HepG2 (cell line): ENCODE data around the gene CNTD1. TPM values are rescaled to one million over a fixed set of nuclear protein-coding genes. Genes with fewer than 3 reads are reported as not detected.

Experiments used
- FIP1L1 ChIP-seq: fragments of 200-400 bp; formaldehyde crosslinking; IDR thresholded peaks from 2 replicates; pipeline ENCODE4 v1.6.1; 2018; ENCODE audit warnings: low read depth, mild to moderate bottlenecking, low read length, moderate library complexity, borderline replicate concordance; ENCODE audit not compliant: insufficient read depth
- IRF2 ChIP-seq: IDR thresholded peaks from 2 replicates; pipeline ENCODE4 v1.6.1; 2018; ENCODE audit warnings: missing genetic modification reagents, missing compliant biosample characterization
- KLF12 ChIP-seq: sonication (generic); formaldehyde crosslinking; IDR thresholded peaks from 2 replicates; pipeline ENCODE4 v1.4.0; 2020; ENCODE audit warnings: missing genetic modification reagents, borderline replicate concordance
- MTF1 ChIP-seq: sonication (generic); formaldehyde crosslinking; IDR thresholded peaks from 2 replicates; pipeline ENCODE4 v1.5.0; 2020; ENCODE audit warnings: missing genetic modification reagents
- NONO ChIP-seq, 2 experiments: fragments of 450-650 bp in 1 of 2; sonication (generic) in 1 of 2; formaldehyde crosslinking in 1 of 2; IDR thresholded peaks in 1 of 2; conservative IDR thresholded peaks in 1 of 2; 2 replicates each; pipeline versions ENCODE4 v1.6.1 to v1.8.0; 2017 to 2022; ENCODE audit warnings: mild to moderate bottlenecking in 1 of 2, missing genetic modification reagents in 1 of 2, moderate library complexity in 1 of 2
- POLR2AphosphoS5 ChIP-seq: IDR thresholded peaks from 2 replicates; pipeline ENCODE4 v1.6.1; 2012; ENCODE audit warnings: low read depth, low read length
- RARA ChIP-seq: IDR thresholded peaks from 2 replicates; pipeline ENCODE4 v1.6.1; 2016; ENCODE audit warnings: missing genetic modification reagents, missing compliant biosample characterization
- RORA ChIP-seq: sonication (generic); formaldehyde crosslinking; IDR thresholded peaks from 2 replicates; pipeline ENCODE4 v1.5.0; 2020; ENCODE audit warnings: mild to moderate bottlenecking, missing genetic modification reagents, moderate library complexity
- ZBTB42 ChIP-seq: sonication (generic); formaldehyde crosslinking; IDR thresholded peaks from 2 replicates; pipeline ENCODE4 v1.5.0; 2020; ENCODE audit warnings: mild to moderate bottlenecking, missing genetic modification reagents
- ZNF484 ChIP-seq: sonication (generic); formaldehyde crosslinking; IDR thresholded peaks from 2 replicates; pipeline ENCODE4 v1.5.1; 2020; ENCODE audit warnings: mild to moderate bottlenecking, low read depth, missing genetic modification reagents, borderline replicate concordance
- polyA plus RNA-seq, 8 experiments: library from polyadenylated mRNA; depleted of rRNA in 3 of 8; stranded (reverse) in 7 of 8; unstranded in 1 of 8; fragments of >200 nt; fragmentation: Illumina TruSeq in 4 of 8; extraction: Trizol in 4 of 8; gene quantifications; 2 replicates each; pipeline versions ENCODE4 v1.2.1 to v1.2.3, GENCODE V29; 2011 to 2016; ENCODE audit warnings: low read depth in 4 of 8, missing spikeins in 1 of 8, mixed read lengths in 1 of 8; ENCODE audit not compliant: insufficient read depth in 1 of 8
- total RNA-seq, 5 experiments: library from RNA; depleted of rRNA; stranded (reverse); fragments of >200 nt; fragmentation: Illumina TruSeq; extraction: Trizol; gene quantifications; 2 replicates each; pipeline ENCODE4 v1.2.3, GENCODE V29; 2016; ENCODE audit warnings: low read depth in 1 of 5
- TF ChIP-seq, protein P1 (sequence below): sonication (generic); formaldehyde crosslinking; IDR thresholded peaks from 2 replicates; pipeline ENCODE4 v1.9.0; 2021; ENCODE audit warnings: missing genetic modification reagents, mild to moderate bottlenecking, borderline replicate concordance
- TF ChIP-seq, protein P2 (sequence below): sonication (generic); formaldehyde crosslinking; IDR thresholded peaks from 2 replicates; pipeline ENCODE4 v1.8.0; 2022; ENCODE audit warnings: mild to moderate bottlenecking, missing genetic modification reagents
- TF ChIP-seq, protein P3 (sequence below): sonication (generic); formaldehyde crosslinking; IDR thresholded peaks from 2 replicates; pipeline ENCODE4 v1.5.1; 2020; ENCODE audit warnings: mild to moderate bottlenecking, missing genetic modification reagents
- TF ChIP-seq, protein P4 (sequence below): sonication (generic); formaldehyde crosslinking; IDR thresholded peaks from 2 replicates; pipeline ENCODE4 v1.4.0; 2020; ENCODE audit warnings: missing genetic modification reagents

Gene CNTD1
- total and polyA plus RNA-seq, 2 of the 13 experiments (the other 11 are each of a cell fraction or from before 2014, with no cell fraction given): 0.11 to 0.15 TPM

DNA sequence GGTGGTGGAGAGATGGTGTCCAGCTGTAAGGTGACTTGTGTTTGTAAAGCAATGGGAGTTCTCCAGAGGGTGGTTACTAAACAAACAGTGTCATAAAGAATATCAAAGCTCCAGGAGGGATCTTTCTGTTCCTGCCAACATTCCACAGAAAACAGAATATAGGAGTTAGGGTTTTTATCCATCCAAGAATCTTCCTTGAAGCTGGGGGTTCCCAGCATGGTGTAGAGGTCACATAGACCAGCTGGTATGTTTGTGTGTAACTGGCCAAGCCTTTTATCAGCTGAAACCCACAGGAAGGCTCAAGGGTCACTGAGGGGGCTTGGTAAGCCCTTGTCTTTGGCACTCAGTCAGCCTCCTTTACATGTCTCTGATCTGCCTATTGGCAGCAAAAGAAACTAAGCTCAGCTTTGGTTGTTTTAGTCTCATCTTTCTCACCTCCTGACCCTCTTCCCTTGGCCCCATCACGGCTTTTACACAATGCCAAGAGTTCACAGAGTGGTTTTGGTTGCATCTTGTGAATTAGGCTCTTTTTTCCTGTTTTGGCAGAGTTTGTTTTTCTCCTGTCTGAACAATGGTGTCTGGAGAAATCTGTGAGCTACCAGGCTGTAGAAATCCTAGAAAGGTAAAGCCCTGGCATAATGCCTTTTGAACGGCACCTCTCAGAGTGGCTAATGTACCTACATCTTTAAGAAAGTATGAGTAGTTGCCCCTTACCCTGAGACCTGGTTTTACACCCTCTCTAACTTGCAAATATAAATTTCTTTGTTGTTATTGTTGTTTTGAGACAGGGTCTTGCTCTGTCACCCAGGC lies 4.6 kb downstream of the CNTD1 start (continued):
- no peak for TF ChIP-seq NONO (IDR thresholded peaks at IDR 0.05)
- no peak for TF ChIP-seq NONO (CRISPR knock-in tag; conservative IDR thresholded peaks at IDR 0.05)
- TF ChIP-seq IRF2 (CRISPR knock-in tag): peak; percentile 40; the same call in 1 of the 2 replicates
- TF ChIP-seq RORA (CRISPR knock-in tag): no peak
- no peak for TF ChIP-seq MTF1 (CRISPR knock-in tag)
- TF ChIP-seq, protein P1, sequence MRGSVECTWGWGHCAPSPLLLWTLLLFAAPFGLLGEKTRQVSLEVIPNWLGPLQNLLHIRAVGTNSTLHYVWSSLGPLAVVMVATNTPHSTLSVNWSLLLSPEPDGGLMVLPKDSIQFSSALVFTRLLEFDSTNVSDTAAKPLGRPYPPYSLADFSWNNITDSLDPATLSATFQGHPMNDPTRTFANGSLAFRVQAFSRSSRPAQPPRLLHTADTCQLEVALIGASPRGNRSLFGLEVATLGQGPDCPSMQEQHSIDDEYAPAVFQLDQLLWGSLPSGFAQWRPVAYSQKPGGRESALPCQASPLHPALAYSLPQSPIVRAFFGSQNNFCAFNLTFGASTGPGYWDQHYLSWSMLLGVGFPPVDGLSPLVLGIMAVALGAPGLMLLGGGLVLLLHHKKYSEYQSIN (CRISPR knock-in tag): no peak
- peak; percentile 86 for TF ChIP-seq RARA (CRISPR knock-in tag)
- TF ChIP-seq, protein P2, sequence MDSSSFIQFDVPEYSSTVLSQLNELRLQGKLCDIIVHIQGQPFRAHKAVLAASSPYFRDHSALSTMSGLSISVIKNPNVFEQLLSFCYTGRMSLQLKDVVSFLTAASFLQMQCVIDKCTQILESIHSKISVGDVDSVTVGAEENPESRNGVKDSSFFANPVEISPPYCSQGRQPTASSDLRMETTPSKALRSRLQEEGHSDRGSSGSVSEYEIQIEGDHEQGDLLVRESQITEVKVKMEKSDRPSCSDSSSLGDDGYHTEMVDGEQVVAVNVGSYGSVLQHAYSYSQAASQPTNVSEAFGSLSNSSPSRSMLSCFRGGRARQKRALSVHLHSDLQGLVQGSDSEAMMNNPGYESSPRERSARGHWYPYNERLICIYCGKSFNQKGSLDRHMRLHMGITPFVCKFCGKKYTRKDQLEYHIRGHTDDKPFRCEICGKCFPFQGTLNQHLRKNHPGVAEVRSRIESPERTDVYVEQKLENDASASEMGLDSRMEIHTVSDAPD: peak; percentile 84; the same call in 1 of the 2 replicates
- TF ChIP-seq ZNF484 (CRISPR knock-in tag): no peak
- TF ChIP-seq, protein P3, sequence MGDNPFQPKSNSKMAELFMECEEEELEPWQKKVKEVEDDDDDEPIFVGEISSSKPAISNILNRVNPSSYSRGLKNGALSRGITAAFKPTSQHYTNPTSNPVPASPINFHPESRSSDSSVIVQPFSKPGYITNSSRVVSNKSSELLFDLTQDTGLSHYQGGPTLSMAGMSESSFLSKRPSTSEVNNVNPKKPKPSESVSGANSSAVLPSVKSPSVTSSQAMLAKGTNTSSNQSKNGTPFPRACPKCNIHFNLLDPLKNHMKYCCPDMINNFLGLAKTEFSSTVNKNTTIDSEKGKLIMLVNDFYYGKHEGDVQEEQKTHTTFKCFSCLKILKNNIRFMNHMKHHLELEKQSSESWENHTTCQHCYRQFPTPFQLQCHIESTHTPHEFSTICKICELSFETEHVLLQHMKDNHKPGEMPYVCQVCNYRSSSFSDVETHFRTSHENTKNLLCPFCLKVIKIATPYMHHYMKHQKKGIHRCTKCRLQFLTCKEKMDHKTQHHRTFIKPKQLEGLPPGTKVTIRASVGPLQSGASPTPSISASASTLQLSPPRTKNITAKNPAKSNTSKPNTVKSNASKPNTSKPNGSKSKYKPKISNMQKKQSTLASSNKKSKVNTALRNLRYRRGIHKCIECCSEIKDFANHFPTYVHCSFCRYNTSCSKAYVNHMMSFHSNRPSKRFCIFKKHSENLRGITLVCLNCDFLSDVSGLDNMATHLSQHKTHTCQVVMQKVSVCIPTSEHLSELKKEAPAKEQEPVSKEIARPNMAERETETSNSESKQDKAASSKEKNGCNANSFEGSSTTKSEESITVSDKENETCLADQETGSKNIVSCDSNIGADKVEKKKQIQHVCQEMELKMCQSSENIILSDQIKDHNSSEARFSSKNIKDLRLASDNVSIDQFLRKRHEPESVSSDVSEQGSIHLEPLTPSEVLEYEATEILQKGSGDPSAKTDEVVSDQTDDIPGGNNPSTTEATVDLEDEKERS: 0 out of 2 replicates have a peak, but pooled peaks have one; percentile 60
- TF ChIP-seq POLR2AphosphoS5: no peak
- no peak for TF ChIP-seq ZBTB42 (CRISPR knock-in tag)
- TF ChIP-seq KLF12 (CRISPR knock-in tag): no peak; the same call in 1 of the 2 replicates
- TF ChIP-seq, protein P4, sequence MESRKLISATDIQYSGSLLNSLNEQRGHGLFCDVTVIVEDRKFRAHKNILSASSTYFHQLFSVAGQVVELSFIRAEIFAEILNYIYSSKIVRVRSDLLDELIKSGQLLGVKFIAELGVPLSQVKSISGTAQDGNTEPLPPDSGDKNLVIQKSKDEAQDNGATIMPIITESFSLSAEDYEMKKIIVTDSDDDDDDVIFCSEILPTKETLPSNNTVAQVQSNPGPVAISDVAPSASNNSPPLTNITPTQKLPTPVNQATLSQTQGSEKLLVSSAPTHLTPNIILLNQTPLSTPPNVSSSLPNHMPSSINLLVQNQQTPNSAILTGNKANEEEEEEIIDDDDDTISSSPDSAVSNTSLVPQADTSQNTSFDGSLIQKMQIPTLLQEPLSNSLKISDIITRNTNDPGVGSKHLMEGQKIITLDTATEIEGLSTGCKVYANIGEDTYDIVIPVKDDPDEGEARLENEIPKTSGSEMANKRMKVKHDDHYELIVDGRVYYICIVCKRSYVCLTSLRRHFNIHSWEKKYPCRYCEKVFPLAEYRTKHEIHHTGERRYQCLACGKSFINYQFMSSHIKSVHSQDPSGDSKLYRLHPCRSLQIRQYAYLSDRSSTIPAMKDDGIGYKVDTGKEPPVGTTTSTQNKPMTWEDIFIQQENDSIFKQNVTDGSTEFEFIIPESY (CRISPR knock-in tag): no peak
- no peak for TF ChIP-seq FIP1L1
